A549 (cell line): ENCODE data around the gene PCDHA11.

ENCODE experiments used
- BHLHE40 ChIP-seq: IDR thresholded peaks from 2 replicates; pipeline ENCODE4 v1.6.1; 2012; ENCODE audit warnings: low read depth, low read length, inconsistent platforms
- CEBPB ChIP-seq, 2 experiments: fragments of >200 bp in 1 of 2; sonication (Bioruptor Twin) in 1 of 2; formaldehyde crosslinking in 1 of 2; IDR thresholded peaks; 2 replicates each; pipeline ENCODE4 v1.6.1; 2012 to 2016
- CHD2 ChIP-seq: fragments of 150-350 bp; IDR thresholded peaks from 2 replicates; pipeline ENCODE4 v1.6.1; 2014; ENCODE audit warnings: low read length; ENCODE audit not compliant: partially characterized antibody
- CTCF ChIP-seq: fragments of >200 bp; sonication (Bioruptor Twin); formaldehyde crosslinking; IDR thresholded peaks from 3 replicates; pipeline ENCODE4 v1.5.1; 2016
- ESRRA ChIP-seq: fragments of 150-350 bp; IDR thresholded peaks from 2 replicates; pipeline ENCODE4 v1.6.1; 2014; ENCODE audit warnings: mild to moderate bottlenecking, low read length, borderline replicate concordance
- FOSL2 ChIP-seq, 2 experiments: fragments of 450-650 bp in 1 of 2; fragments of >200 bp in 1 of 2; sonication (Bioruptor Twin) in 1 of 2; formaldehyde crosslinking; IDR thresholded peaks; 2 replicates each; pipeline versions ENCODE4 v1.5.0 to v1.6.1; 2016 to 2020; ENCODE audit warnings: mild to moderate bottlenecking in 1 of 2, moderate library complexity in 1 of 2
- JUNB ChIP-seq: fragments of >200 bp; sonication (Bioruptor Twin); formaldehyde crosslinking; IDR thresholded peaks from 2 replicates; pipeline ENCODE4 v1.6.1; 2016
- POLR2A ChIP-seq: IDR thresholded peaks from 2 replicates; pipeline ENCODE4 v1.6.1; 2012; ENCODE audit warnings: mild to moderate bottlenecking, low read length

GRCh38 chr5:140833993-140834392 is 34.8 kb upstream of the PCDHA11 start, which contains the start of gene PCDHA7:
- TF ChIP-seq BHLHE40 = no peak
- no peak for TF ChIP-seq CHD2
- no peak for TF ChIP-seq ESRRA
- no peak for TF ChIP-seq POLR2A
- peak; percentile 23; the same call in 2 of the 3 replicates for TF ChIP-seq CTCF
- no peak for TF ChIP-seq JUNB
- no peak for TF ChIP-seq FOSL2 (IDR thresholded peaks at IDR 0.05)
- TF ChIP-seq FOSL2 (CRISPR knock-in tag; IDR thresholded peaks at IDR 0.05) = no peak
- no peak for TF ChIP-seq CEBPB (IDR thresholded peaks at IDR 0.05)
